OCI-LY7 (cell line): ENCODE results near the gene MAF. TPM values are rescaled to one million over a fixed set of nuclear protein-coding genes. Genes with fewer than 3 reads are reported as not detected.

Experiments
- BruUV-seq: library from RNA; stranded (reverse); fragments of 400-500 nt; replicated peaks from 2 replicates; lab custom pipeline; 2021; lab: Mats Ljungman, UMichigan
- CTCF ChIA-PET: fragments of 300-600 bp; sonication (Branson Sonifier 250); formaldehyde crosslinking; loops from one replicate; lab custom pipeline; 2022; ENCODE audit warnings: antibody characterized with exemption; ENCODE audit not compliant: unreplicated experiment; lab: Charles Lee
- POLR2A ChIA-PET: fragments of 300-600 bp; sonication (Branson Sonifier 250); formaldehyde crosslinking; loops from one replicate; lab custom pipeline; 2022; ENCODE audit warnings: antibody characterized with exemption; lab: Charles Lee
- DNase-seq: peaks from one replicate; pipeline ENCODE4 v3.0.0-alpha.2; 2015; ENCODE audit warnings: low spot score
- H2AFZ ChIP-seq: fragments of 200-600 bp; sonication (generic), shearing (Covaris generic); 2 replicates; pipeline ENCODE4 v1.6.1; 2014; ENCODE audit warnings: mild to moderate bottlenecking, antibody characterized with exemption, low read length, moderate library complexity
- H3K27ac ChIP-seq: fragments of 200-600 bp; sonication (generic); 2 replicates; pipeline ENCODE4 v1.5.1; 2014; ENCODE audit warnings: mixed run types, low read depth, mild to moderate bottlenecking, moderate library complexity, low read length, inconsistent platforms; ENCODE audit not compliant: poor library complexity, severe bottlenecking
- H3K36me3 ChIP-seq: fragments of 200-600 bp; sonication (generic); 2 replicates; pipeline ENCODE4 v1.6.1; 2014; ENCODE audit warnings: mild to moderate bottlenecking, antibody characterized with exemption, low read length, moderate library complexity, mixed read lengths; ENCODE audit not compliant: insufficient read depth
- H3K4me1 ChIP-seq: fragments of 200-600 bp; sonication (generic); 2 replicates; pipeline ENCODE4 v1.5.1; 2014; ENCODE audit warnings: mild to moderate bottlenecking, low read length; ENCODE audit not compliant: insufficient read depth, poor library complexity, severe bottlenecking
- H3K4me2 ChIP-seq: fragments of 200-600 bp; sonication (generic); 2 replicates; pipeline ENCODE4 v1.6.1; 2014; ENCODE audit warnings: mild to moderate bottlenecking, low read length
- H3K4me3 ChIP-seq: fragments of 200-600 bp; sonication (generic); 2 replicates; pipeline ENCODE4 v1.5.1; 2014; ENCODE audit warnings: mild to moderate bottlenecking, low read depth, low read length; ENCODE audit not compliant: poor library complexity, severe bottlenecking
- H3K79me2 ChIP-seq: fragments of 200-600 bp; sonication (generic); 2 replicates; pipeline ENCODE4 v1.6.1; 2016; ENCODE audit warnings: low read depth, mild to moderate bottlenecking, low read length, moderate library complexity, mixed read lengths; ENCODE audit not compliant: insufficient read depth
- H3K9me2 ChIP-seq: fragments of 200-600 bp; sonication (generic); 2 replicates; pipeline ENCODE4 v1.6.1; 2016; ENCODE audit warnings: mild to moderate bottlenecking, low read length, mixed read lengths; ENCODE audit not compliant: insufficient read depth
- H3K9me3 ChIP-seq: fragments of 200-600 bp; sonication (generic); 2 replicates; pipeline ENCODE4 v1.6.1; 2014; ENCODE audit warnings: mild to moderate bottlenecking, mixed run types, low read length, mixed read lengths
- H4K20me1 ChIP-seq: fragments of 200-600 bp; sonication (generic); 2 replicates; pipeline ENCODE4 v1.6.1; 2014; ENCODE audit warnings: mild to moderate bottlenecking, antibody characterized with exemption, low read length, moderate library complexity, mixed read lengths; ENCODE audit not compliant: insufficient read depth
- CTCF ChIP-seq: fragments of 200-600 bp; sonication (generic); conservative IDR thresholded peaks from 2 replicates; pipeline ENCODE4 v1.5.1; 2014; ENCODE audit warnings: mild to moderate bottlenecking, antibody characterized with exemption, low read length, moderate library complexity, mixed read lengths
- EZH2phosphoT487 ChIP-seq: fragments of 200-600 bp; sonication (generic); IDR thresholded peaks from 2 replicates; pipeline ENCODE4 v1.6.1; 2018; ENCODE audit warnings: low read depth, borderline replicate concordance, mild to moderate bottlenecking, mixed run types, antibody characterized with exemption, low read length, moderate library complexity, mixed read lengths
- intact Hi-C: fragments of 100-400 bp; cut with micrococcal nuclease; formaldehyde crosslinking; loops from one replicate; pipeline ENCODE4 v1.10.0; 2022; ENCODE audit not compliant: unreplicated experiment
- total RNA-seq, 2 experiments: library from RNA; depleted of rRNA in 1 of 2; stranded (reverse); fragments of >200 nt in 1 of 2; shearing (Covaris generic) in 1 of 2; gene quantifications; 2 replicates each; pipeline ENCODE4 v1.2.3, GENCODE V29; 2014 to 2022

The MAF gene
- total RNA-seq, 2 experiments from 2014 or later, result not detected

- no TSS peak for BruUV-seq
- H3K4me3 ChIP-seq, result no peak overlapping the region
- peak; percentile 60 for DNase-seq
- intact Hi-C loops, result loop anchor here (2.0 to 10.0 kb wide), 2 partner anchors 677 to 1477 kb away; no protein-coding TSS in a partner anchor
- TF ChIP-seq EZH2phosphoT487 (no peak), CTCF (peak; percentile 98)
- ChIA-PET CTCF (no interaction called here), POLR2A (interaction anchor here (0.7 kb wide), 3 partner anchors 13 to 554 kb away, joined by 3 to 4 read pairs (median 4); no protein-coding TSS in a partner anchor)
- no peaks in the 10 kb centered on the region for H3K79me2 ChIP-seq
- H2AFZ ChIP-seq, result no peak overlapping the region
- H3K27ac ChIP-seq, result no peak overlapping the region
- H3K36me3 ChIP-seq, result no peaks in the 10 kb centered on the region
- H3K4me1 ChIP-seq, result peaks cover 7% of the 10 kb centered on the region
- H3K9me3 ChIP-seq, result no peaks in the 10 kb centered on the region
- H4K20me1 ChIP-seq, result no peaks in the 10 kb centered on the region
- 0 out of 2 replicates have a peak overlapping the region, but pooled peaks have one; percentile 21 for H3K4me2 ChIP-seq
- no peaks in the 10 kb centered on the region for H3K9me2 ChIP-seq
Observed at GRCh38 chr16:79601931-79602627, 1.5 kb upstream of the MAF start.

- intact Hi-C loops, result loop anchor here (10.0 kb wide), 1 partner anchor 1477 kb away; no protein-coding TSS in a partner anchor
- peak overlapping the region; percentile 62 for H3K4me2 ChIP-seq
- no peaks in the 10 kb centered on the region for H3K79me2 ChIP-seq
- no peaks in the 10 kb centered on the region for H3K36me3 ChIP-seq
- DNase-seq, result no peak
- no peak overlapping the region for H2AFZ ChIP-seq
- no peaks in the 10 kb centered on the region for H3K9me2 ChIP-seq
- no peak overlapping the region for H3K27ac ChIP-seq
- peaks cover 7% of the 10 kb centered on the region for H3K4me1 ChIP-seq
- POLR2A ChIA-PET, result interaction anchor here (0.7 kb wide), 1 partner anchor 23 kb away, joined by 4 read pairs; no protein-coding TSS in a partner anchor
- H3K9me3 ChIP-seq, result no peaks in the 10 kb centered on the region
- H3K4me3 ChIP-seq, result peak overlapping the region; percentile 44
- TF ChIP-seq EZH2phosphoT487 (no peak), CTCF (no peak)
- no TSS peak for BruUV-seq
- H4K20me1 ChIP-seq, result no peaks in the 10 kb centered on the region
- CTCF ChIA-PET, result no interaction called here
Observed at GRCh38 chr16:79601092-79601930, 774 bp upstream of the MAF start.
